Activated CD4-positive, alpha-beta T cell treated with anti-CD3 and anti-CD28 coated beads, Interleukin-2, amount 50 U/mL, for 48 hours (primary cell): Measurements from ENCODE around the gene POGLUT2.

Source experiments
- DNase-seq, 2 experiments: peaks; one replicate each; pipeline ENCODE4 v3.0.0-alpha.2; 2020

The POGLUT2 gene

DNA sequence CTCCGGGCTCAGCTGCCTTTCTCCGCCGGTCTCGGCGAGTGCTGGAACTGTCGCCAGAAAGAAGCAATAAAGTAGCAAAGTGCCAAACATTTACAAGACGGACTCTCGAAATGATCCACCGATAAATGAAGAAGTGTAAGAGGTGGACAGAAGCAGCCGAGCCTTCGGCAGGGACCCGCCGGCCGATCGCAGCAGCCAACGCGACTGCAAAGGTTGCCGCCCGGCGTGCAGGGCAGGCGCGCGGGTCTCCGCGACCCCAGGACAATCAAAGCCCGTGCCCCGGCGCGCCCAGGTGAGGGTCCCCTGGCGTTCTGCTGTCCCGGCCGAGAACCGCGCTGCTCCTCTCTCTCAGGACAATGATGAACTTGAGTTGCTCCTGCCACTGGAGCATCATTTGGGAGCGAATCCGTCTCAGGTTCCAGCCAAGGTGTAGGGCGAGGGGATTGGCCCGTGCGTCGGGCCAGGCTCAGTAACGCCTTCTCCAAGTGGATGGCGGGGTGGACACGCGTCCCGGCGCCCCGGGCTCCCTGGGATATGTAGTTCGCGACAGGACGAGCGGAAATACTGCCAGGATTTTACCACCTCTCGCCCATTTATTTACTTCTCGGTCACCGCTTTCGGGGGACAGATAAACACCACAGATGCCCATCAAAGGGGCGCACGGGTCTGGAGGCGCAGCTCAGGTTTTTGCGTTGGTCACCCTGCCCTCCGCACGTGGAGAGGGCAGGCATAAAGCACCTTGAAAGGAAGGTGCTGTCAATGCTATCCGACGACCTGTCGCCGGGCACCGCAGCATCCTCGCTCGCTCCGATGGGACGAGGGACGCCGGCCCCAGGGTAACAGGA is at the start of gene POGLUT2, which contains the start of gene BIVM:
Gene POGLUT2, minus strand, starts transcription at position 396 of the 845 bp plus-strand sequence. Its CDS starts 306 bp downstream, at position 90.
Gene BIVM, plus strand, starts transcription at position 539 of the 845 bp plus-strand sequence. CDS start 8,149 bp downstream, outside the sequence.
- DNase-seq, result peak; percentile 85 to 90

DNA sequence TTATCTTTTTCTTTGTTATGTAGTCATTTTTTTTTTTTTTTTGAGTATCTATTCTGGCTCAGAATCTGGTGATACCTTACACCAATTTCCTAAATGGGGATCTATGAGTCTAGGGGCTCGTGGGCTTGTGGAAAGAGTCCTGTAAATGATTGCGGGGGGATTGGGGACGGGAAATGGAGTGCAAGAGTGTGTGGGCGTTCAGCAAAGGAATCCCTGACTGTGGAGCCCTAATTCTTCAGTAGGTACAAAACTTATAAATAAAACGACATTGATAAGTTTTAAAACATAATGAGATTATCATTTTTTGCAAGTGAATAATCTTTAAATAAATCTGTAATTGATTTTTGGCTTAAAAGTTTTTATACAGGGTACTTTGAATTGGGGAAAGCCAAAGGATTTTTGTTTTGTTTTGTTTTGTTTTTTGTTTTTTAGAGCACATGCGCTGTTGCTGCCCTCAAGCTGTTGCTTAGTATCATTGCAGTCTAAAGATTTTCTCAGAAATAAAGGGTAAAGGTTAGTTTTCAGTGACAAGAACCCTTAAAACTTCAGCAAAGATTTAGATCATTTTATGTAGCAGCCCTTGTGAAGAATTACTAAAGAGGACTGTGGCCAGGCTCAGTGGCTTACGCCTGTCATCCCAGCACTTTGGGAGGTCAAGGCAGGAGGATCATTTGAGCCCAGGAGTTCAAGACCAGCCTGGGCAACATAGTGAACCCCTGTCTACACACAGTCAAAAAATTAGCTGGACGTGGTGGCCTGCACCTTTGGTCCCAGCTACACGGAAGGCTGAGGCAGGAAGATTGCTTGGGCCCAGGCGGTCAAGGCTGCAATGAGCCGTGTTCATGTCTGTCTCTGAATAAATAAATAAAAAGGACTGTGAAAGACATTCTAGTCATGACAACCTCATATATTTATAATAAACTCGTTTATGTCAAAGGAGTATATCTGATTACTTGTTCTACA is 48.8 kb upstream of the POGLUT2 start:
- DNase-seq, result no peak

DNA sequence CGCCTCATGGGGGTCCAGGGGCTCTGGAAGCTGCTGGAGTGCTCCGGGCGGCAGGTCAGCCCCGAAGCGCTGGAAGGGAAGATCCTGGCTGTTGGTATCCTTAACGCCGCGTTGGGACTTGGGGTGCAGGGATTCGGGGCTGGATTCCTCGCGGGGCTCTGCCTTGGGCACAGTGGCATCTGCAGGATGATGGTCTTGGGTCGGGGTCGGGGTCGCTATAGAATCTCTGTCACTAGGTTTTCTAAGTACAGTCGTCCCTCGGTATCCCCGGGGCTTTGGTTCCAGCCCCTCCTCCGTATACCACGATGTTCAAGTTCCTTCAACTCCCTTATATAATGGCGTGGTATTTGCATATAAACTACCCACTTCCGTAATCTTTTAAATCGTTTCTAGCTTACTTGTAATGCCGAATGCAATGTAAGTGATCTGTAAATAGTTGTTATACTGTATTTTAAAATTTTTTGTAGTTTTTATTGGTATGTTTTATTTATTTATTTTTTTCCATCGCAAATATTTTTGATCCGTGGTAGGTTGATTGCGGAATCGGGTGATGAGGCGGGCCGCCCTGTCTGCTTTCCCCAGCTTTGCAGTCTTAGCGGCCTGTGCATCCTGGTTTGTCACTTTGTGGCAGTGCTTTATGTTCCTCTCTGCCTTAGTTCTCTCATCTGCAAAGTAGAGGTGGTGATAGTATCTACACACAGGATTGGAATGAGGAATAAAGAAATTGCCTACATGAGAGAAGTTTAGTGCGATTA is 47.7 kb upstream of the POGLUT2 start:
- peak; percentile 41 to 56 for DNase-seq

DNA sequence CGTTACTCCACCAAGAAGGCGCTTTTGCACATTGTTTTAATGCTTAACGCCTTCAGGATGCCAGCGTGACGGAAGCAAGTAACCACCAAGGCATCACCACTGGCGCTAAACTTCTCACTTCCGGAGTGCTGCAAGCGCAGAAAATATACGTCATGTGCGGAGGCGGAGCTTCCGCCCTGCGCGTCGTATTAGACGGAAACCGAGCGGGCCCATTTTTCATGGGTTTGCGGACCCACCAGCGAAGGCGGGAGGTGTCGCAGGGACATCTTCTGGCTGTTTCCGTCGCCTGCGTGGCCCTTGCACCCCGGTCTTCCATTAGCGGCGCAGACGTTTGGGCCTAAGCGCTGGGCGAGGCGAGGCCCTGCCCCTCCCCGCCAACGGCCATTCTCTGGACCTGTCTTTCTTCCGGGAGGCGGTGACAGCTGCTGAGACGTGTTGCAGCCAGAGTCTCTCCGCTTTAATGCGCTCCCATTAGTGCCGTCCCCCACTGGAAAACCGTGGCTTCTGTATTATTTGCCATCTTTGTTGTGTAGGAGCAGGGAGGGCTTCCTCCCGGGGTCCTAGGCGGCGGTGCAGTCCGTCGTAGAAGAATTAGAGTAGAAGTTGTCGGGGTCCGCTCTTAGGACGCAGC is 47.0 kb upstream of the POGLUT2 start, which contains the start of gene ERCC5:
Gene ERCC5, plus strand, starts transcription at position 403 of the 631 bp plus-strand sequence. CDS start 235 bp downstream, outside the sequence.
- peak; percentile 94 to 96 for DNase-seq

DNA sequence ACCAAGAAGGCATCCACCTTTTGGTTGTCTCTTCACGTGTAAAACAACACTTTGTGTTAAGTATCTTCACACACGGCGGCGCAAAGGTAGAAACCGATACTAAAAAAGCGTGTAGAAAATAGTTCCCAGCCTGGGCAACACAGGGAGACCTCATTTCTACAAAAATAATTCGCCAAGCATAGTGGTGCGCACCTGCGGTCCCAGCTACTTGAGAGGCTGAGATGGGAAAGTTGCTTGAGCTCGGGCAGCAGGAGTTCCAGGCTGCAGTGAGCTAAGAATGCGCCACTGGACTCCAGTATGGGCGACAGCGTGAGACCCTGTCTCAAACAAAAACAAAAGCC is 46.5 kb upstream of the POGLUT2 start:
- no peak for DNase-seq

DNA sequence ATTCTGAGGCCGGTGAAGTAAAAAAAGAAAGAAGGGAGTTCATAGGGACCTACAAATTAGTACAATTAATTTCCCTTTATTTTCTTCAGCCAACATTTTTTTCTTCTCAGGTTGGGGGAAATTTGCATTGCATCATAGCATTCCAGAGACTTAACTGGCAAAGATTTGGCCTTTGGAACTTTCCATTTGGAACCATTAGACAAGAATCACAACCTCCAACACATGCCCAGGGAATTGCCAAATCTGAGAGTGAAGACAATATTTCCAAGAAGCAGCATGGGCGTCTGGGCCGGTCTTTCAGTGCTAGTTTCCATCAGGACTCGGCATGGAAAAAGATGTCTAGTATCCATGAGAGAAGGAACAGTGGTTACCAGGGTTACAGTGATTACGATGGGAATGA is 40.7 kb upstream of the POGLUT2 start:
- no peak for DNase-seq

DNA sequence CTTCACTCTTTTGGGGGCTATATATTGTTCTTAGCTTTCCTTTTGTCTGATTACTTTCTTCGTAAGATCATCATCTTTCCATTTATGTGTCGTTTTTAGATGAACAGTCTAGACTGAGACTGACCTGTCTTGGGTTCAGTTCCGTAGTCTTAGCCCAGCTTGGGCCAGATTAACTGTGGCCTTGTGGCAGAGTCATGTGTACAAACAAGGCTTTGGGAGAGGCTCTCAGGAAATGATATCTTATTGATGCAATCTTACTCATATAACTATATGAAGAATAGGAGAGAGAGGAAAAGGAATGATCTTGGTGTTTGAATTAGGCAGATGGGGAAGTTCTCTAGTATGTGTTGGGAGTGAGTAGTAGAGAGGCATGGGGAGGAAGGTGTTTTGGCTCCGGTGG is 40.2 kb upstream of the POGLUT2 start:
- DNase-seq, result no peak

DNA sequence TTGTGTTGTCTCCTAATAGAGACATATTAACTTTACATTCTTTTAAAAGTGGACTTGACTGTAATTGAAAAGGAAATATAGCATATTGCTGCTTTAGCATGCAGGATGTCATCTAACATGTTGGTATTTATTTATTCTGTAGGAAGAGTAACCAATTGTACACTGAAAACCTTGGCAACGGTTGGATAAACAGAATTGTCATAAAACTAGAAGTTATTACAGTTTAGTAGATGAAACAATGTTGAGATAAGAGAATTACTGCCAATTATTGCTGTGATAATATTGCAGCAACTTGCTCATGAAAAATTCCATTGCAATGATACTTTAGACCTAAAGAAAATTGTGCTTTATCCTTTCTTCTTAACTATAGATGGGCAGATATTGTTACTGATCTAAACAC is 39.5 kb upstream of the POGLUT2 start:
- no peak for DNase-seq

DNA sequence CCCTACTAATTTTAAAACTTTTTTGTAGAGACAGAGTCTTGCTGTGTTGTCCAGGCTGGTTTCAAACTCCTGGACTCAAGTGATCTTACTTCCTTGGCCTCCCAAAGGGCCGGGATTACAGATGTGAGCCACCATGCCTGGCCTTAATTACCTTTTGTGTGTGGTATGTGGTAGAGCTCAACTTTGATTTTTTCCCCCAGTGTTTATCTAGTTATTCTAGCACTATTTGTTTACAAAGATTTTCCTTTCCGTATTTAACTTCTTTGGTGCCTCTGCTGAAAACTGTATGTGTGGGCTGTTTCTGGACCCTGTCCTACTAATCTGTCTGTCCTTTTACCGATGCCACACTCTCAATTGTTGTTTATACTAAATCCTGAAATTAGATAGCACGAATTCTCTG is 37.7 kb upstream of the POGLUT2 start:
- DNase-seq, result no peak

DNA sequence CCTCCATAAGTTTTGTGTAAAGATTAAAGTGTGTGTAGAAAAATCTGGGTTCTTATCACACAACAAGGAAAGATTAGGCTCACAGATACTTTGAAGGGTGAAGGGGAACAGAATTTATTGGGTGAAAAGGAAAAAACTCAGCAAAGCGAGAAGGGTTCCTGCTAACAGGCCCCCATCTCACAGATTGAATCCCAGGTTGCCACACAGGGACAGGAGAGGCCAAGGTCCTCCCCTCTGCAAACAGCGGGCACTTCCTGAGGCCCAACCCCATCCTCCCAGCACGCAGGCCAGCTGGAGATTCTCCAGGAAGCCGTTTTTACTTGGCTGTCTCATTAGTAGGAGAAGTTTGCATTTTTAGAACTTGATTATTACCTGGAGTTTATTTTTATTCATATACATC is 31.9 kb upstream of the POGLUT2 start:
- no peak for DNase-seq

DNA sequence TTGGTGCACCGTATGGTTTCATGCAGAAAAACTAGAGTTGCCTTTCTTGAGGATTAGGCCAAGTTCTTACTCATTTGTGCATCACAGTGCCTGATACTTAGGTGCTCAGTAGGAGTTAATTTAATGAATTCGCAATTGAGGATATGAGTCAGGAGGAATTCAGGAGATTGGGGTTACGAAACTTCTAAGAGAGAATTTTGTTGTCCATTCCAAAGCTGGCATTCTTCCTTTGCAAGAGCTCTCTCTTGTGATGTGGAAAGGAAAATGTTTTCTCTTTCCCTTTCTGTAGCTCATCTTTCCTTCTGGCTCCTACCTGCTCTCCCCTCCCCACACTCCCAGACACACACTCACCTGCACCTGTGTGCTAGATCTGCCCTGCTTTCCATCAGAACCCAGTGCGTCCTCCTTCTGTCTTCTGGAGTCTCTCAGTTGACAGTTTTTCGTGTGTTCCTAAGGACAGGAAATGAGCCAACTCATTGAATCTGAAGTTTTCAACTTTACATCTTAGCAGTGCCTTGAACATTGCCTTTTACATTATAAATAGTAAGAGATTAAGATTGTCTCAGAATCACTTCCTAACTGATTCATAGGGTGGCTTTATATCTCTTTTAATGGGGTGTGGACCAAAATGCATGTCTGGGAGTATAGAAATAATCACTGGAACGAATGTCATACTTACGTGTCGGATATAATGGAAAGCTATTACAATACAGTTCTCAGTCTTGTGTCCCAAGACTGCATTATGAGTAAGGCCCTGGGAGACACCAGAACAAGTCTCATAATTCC is 27.3 kb upstream of the POGLUT2 start:
- DNase-seq, result no peak

DNA sequence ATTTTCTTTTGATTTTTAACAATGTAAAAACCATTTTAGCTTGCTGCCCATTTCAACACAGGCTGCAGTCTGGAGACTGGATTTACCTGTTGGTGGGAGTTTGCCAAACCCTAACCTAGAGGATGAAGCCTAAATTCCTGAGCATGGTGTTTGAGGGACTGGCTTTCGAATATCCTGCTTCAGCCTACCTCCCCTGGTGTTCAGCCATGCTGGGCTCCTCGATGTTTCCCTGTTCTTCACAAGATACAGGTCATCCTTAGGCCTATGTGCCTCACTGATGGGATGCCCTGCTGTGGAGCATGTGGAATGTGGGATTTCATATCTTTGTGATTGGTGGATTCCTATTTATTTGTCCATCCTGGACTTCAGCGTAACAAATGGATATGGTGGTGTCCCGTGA is 26.6 kb upstream of the POGLUT2 start:
- DNase-seq, result no peak

DNA sequence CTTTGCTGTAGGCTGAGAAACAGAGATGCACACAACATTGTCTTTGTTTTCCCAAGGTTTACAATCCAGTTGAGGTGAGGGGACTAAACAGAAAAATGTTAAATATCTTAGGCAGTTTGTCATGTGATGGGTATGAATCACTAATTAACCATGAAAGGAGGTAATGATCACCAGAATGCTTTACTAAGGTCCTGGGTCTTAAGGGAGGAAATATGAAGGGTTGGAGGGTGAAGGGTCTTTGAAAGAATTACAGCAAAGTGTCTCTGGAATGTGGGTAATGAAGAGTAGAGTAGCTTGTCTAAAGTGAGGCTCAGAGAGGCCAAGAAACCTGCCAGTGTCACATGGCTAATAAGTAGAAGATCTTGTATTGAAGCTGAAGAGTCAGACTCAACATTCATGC is 19.1 kb upstream of the POGLUT2 start:
- no peak for DNase-seq

DNA sequence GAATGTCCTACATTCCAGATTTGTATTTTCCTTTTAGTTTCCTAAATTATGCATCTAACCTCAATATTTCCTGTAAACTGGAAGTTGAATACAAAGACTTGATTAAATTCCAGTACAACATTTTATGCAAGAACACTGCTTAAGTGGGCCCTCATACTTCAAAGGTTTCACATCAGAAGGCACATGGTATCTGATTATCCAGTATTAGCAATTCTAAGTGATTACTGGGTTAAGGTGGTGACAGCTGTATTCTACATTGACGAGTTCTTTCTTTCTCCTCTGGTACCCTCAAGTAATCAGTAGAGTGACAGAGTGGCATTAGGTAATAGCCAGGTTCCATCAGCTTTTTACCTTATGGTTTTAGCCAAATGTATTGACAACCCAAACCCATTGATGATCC is 18.5 kb upstream of the POGLUT2 start:
- DNase-seq, result no peak

DNA sequence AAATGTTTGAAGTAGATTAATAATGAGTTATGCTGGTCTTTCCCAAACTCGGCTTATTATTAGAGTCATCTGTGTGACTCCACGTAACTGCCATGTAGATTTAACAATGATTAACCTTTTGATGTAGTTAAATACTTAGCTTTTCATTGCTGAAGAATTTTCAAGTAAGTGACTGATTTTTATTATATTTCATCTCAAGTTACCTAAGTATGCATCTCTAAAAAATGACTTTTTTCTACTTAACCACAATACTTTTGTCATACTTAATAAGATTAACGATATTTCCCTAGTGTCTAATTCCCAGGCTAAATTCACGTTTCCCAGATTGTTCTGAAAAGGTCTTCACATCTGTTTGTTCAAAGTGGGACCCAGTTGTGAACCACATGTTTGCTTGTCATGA is 17.9 kb upstream of the POGLUT2 start:
- DNase-seq, result no peak

DNA sequence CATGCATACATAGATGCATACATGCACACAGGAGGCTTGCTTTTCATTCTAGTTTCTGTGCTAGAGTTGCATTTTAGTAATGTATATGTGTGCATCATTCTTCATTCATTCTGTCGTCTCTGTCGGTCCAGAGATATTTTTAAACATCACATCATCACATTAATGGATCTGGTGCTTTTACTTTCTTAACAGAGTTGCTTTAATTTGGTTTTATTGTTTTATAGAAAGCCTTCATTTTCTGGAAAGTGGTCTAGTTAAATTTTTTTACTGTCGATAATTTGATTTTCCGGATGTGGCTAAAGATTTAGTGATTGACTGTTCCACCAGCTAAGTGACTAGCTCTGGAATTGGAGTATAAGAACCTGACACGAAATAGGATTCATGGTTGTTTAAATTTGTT is 17.0 kb upstream of the POGLUT2 start:
- DNase-seq, result no peak

DNA sequence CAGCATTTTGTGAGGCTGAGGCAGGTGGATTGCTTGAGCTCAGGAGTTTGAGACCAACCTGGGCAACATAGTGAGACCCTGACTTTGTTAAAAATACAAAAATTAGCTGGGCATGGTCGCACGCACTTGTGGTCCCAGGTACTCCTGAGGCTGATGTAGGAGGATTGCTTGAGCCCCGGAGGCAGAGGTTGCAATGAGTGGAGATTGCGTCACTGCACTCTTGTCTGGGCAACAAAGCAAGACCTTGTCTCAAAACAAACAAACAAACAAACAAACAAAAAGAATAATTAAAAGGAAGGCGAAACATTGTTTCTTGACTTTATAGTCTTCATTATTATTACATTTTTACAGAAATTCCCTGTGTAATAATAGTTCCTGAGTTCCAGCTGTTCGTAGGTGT is 16.0 kb upstream of the POGLUT2 start:
- DNase-seq, result no peak

DNA sequence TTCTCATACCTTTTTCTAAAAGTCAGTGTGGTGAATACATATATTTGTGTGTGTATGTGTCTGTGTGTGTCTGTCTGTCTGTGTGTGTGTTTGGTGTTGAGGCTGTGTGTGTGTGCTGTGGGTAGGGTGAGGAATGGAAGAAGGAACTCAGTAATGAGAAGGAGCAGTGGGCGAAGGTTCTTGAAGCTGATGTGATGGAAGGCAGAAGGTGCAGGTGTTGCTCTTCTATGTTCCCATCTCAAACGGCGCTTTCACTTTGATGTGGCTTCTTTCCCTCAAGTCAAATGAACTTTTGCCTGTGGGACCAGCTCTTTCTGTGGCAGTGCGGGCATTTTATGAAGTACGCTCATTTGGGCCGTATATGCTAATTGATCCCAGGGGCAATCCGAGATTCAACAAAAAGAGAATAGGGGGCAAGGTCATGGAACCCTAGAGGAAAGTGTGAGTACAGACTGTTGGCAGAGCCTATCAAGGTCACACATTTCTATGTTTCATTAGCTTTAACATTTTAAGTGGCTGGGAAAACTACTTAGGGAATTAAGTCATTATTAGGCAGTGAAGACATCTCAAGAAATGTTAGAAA is 15.3 kb upstream of the POGLUT2 start:
- DNase-seq, result no peak

DNA sequence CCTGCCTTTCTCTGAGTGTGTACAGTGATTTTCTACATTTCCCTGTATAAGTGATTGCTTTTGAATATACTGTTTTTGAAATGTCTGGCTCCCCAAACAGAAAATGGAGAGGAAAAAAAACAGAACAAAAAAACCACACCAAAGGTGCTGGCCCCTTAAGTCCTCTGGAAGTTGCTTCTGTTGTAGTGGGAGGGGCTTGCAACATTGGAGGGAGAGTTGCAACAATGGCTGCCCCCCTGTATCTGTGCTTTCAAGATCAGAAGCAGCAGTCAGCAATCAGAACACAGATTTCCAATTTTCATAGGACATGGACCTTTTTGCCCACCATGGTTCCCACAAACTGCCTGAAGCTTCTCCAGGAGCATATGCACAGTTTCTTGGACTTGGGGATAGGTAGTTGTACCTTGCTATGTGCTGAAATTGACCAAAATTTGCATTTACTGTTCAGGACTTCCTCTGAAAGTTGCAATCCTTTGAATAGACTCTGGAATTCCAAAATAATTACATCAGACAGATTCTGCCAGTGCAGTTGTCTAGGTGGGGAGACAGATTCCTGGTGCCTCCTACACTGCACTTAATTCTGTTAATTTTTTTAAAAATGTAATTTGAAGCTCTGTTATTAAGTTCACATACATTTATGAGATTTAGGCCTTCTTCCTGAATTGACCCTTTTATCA is 14.0 kb upstream of the POGLUT2 start:
- no peak for DNase-seq

DNA sequence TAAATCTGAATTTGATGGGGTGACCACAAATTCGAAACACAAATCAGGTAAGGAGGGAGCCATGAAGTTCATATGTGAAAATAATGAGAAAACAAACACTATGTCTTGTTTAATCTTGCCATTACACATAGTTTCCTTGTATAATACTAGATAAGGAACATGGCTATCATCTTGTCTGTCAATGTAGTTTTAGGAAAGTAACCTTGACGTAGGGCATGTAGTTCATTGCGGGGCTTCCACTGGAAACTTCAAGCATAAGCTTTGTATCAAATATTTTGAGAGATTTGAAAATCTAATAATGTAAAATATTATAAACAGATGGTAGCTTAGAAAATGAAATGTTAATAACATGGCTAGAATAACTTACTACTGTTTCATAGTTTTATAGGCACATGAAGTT is 8.9 kb upstream of the POGLUT2 start:
- no peak for DNase-seq

DNA sequence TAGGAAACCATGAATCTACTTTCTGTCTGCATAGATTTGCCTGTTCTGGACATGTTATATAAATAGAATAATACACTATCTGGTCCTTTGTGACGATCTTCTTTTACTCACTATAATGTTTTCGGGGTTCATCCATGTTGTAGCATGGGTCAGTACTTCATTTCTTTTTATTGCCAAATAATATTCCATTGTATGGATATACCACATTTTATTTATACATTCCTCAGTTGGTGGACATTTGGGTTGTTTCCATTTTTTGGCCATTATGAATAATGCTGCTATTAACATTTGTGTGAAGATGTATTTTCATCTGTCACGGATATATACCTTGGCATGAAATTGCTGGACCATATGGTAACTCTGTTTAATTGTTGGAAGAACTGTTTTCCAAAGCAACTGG is 6.9 kb upstream of the POGLUT2 start:
- no peak for DNase-seq
